OCI-LY3 (cell line): ENCODE data around the gene KCNIP4.

Source experiments
- EZH2phosphoT487 ChIP-seq: fragments of 200-600 bp; shearing (Covaris generic); IDR thresholded peaks from 2 replicates; pipeline ENCODE4 v1.6.1; 2018; ENCODE audit warnings: antibody characterized with exemption, mixed run types, low read depth
- TF ChIP-seq, protein P1 (sequence below): fragments of 200-600, 300-600 bp; sonication (generic); IDR thresholded peaks from 2 replicates; pipeline ENCODE4 v1.5.1; 2014; ENCODE audit warnings: antibody characterized with exemption, low read length, low read depth

DNA sequence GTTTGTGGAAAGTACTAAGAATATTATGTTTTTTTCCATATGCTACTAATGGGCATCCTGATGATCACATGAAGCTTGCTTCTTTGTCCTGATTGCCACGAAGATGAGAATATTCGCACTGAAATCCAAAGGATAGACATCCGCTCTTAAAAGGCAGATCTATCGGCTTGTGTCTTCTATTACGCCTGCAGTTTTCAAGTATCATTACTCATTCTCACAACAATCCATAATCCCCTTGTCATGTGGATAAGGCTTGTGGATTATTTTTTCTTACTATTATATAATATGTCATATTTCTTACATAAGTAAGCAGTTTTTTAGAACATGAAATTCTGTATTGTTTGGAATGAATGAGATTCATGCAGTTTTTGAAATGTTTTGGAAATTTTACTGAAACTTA is 62.8 kb downstream of the KCNIP4 start:
- TF ChIP-seq, protein P1, sequence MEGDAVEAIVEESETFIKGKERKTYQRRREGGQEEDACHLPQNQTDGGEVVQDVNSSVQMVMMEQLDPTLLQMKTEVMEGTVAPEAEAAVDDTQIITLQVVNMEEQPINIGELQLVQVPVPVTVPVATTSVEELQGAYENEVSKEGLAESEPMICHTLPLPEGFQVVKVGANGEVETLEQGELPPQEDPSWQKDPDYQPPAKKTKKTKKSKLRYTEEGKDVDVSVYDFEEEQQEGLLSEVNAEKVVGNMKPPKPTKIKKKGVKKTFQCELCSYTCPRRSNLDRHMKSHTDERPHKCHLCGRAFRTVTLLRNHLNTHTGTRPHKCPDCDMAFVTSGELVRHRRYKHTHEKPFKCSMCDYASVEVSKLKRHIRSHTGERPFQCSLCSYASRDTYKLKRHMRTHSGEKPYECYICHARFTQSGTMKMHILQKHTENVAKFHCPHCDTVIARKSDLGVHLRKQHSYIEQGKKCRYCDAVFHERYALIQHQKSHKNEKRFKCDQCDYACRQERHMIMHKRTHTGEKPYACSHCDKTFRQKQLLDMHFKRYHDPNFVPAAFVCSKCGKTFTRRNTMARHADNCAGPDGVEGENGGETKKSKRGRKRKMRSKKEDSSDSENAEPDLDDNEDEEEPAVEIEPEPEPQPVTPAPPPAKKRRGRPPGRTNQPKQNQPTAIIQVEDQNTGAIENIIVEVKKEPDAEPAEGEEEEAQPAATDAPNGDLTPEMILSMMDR, result no peak
- TF ChIP-seq EZH2phosphoT487, result no peak
